SU-DHL-6 (cell line): ENCODE measurements around the gene RBCK1.

Experiments
- EZH2phosphoT487 ChIP-seq: fragments of 200-600 bp; sonication (generic), shearing (Covaris generic); conservative IDR thresholded peaks from 2 replicates; pipeline ENCODE4 v1.6.1; 2018; ENCODE audit warnings: mild to moderate bottlenecking, antibody characterized with exemption, low read length, moderate library complexity, mixed read lengths
- TF ChIP-seq, protein P1 (sequence below): fragments of 200-600 bp; sonication (generic); IDR thresholded peaks from one replicate; pipeline ENCODE4 v1.5.1; 2017; ENCODE audit warnings: antibody characterized with exemption, mild to moderate bottlenecking, low read length, moderate library complexity; ENCODE audit not compliant: insufficient read depth, poor library complexity, severe bottlenecking

DNA sequence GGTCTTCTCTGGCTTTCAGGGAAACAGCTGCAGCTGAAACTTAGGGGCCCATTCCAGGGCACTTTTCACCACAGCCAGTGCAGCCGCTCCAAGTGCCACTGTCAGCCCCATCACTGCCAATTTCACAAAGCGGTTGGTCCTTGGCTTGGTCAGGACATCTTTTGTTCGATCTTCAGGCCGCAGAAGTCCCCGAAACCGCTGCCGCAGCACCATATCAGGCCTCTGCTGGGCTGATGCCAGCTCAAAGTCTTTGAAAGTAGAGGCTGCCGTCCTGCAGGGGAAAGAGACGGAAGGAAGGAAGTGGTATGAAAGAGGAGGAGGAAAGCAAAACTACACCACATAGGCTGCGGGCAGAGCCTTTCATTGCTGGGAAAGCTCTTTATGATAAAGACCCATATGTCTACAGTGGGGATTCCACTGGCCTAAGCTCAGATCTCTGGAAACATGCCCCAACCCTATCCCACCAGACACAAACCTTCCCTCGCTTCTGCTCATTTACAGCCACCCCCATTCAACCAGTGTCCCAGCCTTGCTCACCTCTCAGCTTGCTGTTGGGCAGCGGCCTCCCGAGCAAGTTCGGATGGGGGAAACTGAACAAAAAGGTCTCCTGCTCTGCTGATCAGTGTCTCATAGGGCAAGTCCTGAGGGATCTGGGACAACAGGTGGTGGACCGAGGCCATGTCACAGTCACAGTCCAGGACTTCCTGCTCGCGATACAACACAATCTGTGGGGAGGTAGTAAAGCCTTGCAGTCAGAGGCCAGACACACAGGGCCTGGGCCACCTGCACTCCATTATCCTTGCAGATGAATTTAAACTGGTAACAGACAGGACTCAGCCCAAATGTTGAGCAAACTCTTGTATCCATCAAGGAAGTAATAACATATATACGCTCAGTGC, 30.7 kb downstream of the RBCK1 start:
- TF ChIP-seq, protein P1, sequence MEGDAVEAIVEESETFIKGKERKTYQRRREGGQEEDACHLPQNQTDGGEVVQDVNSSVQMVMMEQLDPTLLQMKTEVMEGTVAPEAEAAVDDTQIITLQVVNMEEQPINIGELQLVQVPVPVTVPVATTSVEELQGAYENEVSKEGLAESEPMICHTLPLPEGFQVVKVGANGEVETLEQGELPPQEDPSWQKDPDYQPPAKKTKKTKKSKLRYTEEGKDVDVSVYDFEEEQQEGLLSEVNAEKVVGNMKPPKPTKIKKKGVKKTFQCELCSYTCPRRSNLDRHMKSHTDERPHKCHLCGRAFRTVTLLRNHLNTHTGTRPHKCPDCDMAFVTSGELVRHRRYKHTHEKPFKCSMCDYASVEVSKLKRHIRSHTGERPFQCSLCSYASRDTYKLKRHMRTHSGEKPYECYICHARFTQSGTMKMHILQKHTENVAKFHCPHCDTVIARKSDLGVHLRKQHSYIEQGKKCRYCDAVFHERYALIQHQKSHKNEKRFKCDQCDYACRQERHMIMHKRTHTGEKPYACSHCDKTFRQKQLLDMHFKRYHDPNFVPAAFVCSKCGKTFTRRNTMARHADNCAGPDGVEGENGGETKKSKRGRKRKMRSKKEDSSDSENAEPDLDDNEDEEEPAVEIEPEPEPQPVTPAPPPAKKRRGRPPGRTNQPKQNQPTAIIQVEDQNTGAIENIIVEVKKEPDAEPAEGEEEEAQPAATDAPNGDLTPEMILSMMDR = no peak
- TF ChIP-seq EZH2phosphoT487 = no peak
